Activated CD4-positive, alpha-beta T cell treated with anti-CD3 and anti-CD28 coated beads for 4 hours (primary cell): ENCODE measurements around the gene SREBF1.

Experiments
- DNase-seq, 2 donors: peaks; one replicate each; pipeline ENCODE4 v3.0.0-alpha.2; 2020

Gene SREBF1

DNA sequence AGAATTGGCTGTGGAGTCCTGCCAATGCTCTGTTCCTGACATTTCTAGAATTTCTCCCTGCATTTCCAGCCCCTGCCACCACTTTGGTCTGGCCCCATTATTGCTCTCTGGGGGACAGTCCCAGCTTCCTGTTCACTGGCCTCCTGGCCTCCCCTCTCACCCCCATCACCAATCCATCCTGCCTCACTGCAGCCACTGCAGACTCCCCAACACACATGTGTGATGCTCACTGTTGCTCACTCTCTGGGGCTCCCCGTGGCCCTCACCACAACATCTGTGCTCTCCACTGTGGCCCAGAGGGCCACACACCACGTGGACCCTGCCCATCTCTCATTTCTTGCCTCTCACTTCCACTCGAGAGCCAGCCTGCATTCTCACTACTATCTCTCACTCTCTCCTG is 64.6 kb downstream of the SREBF1 start:
- DNase-seq: no peak

DNA sequence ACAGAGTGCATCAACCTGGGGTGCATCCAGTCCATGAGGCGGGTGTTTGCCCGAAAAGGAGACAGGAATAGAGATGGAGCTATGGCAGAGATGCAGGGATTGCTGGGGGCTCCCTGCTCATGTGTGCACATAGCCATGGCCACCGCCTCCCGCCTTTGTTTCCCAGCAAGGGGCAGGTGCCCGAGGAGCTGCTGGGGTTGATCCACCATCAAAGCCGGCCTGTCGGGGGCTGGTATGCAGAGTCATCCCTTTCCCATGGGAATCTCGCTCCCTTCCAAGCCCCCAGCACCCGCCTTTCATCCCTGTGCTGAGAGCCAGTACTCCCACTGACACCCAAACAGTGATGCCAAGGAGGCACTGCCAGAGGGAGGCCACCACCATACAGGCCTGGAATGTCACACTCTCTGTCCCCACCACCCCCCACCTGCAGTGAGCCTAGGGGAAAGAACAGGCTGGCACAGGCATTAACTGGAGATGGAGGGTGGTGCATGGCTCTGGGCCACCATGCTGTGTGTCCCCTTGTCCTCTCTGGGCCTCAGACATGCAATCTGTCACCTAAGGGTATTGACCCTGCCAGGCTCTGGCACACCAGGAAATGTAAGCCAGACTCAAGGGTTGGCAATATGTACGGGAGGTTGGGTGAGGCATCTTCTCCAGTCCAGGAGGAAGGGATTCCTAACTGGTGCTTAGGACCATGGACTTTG is 65.1 kb downstream of the SREBF1 start:
- no peak for DNase-seq

DNA sequence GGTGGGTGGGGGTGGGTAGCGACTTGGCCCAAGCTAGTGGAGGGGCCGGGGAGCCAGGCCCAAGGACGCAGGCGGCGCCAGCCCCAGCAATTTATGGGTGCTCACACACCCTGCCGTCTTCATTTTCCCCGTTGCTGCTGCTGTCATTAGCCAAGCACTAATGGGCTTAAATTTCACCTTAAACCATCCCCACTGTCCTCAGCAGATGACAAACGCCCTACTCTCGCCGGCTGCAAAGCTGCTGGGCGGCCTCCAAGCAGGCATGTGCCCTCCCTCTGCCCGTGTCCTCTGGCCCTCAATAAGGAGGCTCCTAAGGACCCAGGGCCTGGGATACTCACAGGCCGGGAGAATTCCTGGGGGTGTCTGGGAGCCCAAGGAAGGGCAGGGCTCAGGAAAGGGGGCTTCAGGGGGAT is 66.1 kb downstream of the SREBF1 start:
- no peak for DNase-seq

DNA sequence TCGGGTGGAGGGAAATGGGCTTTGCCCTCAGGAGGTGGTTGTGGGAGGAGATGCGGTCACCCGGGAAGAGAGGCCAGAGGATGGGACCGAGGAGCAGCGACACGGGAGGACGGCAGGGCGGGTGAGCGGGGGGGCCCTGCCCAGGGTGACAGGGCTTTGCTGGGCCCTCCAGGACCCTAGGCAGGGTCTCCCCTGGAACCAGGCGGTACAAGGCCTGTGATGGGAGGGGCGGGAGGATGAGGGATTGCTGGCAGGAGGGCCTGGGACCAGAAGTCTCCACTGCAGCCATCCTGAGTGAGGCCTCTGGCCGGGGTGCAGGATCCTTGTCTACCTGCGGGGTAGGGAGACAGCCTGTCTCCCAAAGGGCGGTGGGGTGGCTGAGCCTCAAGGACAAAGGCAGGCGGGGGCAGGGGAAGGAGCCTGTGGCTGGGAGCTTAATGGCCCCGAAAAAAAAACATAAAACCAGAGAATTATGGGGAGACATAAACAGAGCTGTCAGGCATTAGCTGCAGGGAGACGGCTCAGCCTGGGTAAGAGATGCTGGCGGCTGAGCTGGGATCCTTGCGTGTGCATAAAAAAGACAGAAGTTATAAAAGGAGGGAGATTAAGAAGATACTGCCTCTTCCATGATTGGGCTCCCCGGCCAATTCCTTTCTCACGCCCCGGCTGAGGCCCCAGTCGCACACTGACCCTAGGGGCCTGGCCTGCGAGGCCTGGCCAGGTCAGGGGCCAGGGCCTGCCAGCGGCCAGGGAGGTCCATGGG is 66.7 kb downstream of the SREBF1 start:
- DNase-seq: no peak

DNA sequence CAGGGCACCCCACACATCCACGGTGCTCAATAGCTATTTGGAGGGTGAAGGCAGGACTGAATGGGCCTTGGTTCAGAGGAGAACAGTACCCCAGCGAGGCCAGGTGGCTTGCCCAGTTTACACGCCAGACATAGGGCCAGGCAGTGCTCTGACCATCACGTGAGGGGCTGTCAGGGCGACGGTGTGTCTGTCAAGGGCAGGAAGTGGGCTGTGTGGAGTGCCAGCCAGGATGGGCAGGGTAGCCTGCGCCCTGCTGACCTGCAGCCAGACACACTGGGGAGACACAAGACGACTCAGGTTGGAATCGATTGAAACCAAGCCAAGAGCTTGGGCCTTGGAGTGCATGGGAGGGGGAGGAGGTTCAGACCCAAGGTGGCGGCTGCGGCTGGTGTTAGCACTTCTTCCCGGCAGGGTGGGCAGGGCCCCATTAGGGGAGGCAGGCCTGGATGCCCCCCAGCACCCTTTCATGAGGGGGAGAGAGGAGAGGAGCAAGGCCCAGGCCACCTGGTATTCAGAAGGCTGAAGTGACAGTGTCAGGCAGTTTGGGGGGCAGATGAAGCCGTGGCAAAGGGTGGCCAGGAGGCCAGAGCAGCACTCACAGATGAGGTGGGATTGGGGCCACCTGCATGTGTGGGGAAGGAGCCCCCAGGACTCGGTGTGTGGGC is 68.2 kb downstream of the SREBF1 start:
- no peak for DNase-seq

DNA sequence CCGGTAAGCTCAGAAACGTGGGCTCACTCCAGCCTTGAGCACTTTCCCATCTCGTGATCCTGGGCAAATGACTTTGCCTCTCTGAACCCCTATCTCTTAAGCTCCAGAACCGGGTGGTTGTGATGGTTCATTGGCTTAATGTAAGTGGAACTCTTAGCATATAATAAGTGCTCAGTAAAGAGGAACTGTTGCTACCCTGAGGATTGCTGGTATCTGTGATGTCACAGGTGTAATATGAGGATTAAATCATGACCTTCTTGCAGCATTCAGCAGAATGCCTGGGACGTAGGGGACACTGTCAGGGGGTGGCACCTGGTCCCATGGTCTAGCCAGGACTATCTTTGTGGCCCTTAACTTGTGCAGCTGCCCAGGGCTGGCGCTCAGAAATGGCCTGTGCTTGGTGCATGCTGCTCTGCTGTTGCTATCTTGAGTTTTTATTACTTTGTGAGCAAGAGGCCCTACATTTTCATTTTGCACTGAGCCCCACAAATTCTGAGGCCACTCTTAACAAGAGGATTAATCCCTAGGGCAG is 68.8 kb downstream of the SREBF1 start:
- no peak for DNase-seq

DNA sequence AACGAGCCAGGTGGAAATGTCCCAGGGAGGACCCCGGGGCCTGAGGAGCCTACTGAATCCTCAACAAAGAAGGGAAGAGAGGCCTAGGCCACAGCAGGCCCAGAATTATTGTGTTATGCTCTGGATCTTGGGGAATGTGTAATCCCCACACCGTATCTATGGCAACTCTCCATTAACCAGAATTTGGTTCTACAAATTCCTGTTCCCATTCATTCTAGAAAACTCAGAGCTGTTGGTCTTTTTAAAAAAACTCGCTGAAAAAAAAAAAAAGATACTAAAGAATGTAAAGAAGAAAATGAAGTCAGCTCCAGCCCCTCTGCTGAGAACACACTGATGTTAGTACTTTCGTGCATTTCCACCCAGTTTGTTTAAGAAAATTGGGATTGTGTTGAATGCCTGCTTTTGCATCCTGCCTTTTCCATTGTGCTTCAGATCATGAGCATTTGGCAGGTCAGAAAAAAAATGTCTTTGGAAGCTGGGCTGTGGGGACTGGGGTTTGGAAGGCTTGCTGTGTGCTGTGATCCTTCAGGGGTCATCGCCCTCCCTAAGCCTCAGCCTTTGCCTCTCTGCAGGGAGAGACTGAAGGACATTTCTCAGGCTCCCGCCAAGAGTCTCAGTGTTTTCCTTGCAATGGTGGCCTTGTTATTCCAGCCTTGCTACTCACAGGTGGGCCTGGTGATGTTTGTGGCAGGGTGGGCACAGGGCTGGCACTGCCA is 69.5 kb downstream of the SREBF1 start:
- no peak for DNase-seq

DNA sequence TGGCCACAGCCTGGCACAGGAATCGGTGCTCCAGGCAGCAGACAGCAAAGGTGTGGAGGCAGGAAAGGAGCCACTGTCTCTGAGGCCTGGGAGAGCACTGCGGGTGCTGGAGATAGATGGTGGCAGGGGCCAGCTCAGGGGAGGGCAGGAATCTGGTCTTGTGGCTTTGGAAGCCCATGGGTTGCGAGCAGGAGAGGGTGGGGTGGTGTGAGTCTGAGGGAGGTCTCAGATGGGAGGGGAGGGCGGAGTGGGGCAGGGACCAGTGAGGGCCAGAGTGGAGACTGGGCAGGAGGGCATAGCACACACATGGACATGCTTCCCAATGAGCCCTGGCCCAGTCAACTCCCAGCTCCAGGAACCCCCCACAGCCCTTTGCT is 70.1 kb downstream of the SREBF1 start:
- no peak for DNase-seq

DNA sequence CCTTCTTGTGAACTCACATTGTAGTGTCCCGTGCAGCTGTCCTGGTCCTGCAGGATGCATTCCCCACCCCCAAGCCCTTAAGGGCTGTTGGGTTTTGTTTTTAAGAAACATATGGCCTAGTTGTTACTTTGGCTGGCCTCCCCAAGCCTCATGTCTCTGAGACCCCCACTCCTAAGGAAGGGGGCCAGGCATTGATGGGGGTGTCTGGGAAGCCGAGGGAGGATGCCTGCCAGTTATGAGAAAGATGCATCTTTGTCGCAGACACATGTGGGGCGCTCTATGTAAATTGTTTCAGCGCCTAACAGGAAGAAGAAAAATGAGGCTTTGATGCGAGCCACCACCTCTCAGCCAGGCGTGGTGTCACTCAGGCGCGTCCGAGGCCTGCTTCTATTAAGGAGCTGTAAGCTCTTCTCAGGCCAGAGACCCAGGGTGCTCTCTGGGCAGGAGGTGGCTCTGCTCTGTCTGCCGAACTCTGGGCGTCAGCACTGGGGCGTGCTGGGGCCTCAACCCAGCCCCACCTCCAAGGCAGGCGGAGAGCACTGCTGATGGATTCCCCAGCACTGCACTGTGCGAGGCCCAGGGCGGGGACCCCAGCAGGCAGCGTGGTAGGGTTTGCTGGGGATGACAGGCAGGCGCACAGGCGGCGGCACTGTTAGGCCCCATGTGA is 70.6 kb downstream of the SREBF1 start:
- no peak for DNase-seq

DNA sequence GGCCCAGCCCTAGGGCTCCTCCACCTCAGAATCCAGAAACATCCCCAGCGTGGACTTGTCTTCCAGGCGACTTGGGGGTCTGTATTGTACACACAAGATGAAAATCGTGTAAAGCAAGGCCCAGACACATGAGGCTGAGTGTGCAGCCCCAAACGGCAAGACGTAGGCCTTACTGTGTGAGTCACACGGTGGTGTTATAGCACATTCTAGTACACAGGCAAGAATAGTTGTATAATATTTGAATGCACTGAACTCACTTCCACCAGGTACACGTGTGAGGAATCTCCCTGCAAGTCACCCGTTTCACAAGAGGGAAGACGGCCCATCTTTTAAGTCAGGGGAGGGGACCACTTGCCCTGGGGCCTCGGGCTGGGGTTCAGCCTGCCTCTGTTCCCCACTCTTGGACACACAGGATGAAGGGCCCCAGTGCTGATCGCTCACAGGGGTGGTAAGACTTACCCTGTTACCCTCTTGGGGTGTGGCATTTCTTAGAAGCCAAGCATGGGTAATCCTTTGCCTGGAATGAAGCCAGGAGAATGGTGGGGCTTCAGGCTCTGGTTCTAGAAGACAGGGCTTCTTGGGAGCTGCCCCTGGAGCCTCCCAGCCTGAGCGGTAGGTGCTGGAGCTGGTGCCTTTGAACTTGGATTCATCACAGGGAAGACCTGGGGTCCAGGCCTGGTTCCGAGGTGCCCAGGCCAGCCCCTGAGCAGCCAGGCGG is 71.3 kb downstream of the SREBF1 start:
- no peak for DNase-seq

DNA sequence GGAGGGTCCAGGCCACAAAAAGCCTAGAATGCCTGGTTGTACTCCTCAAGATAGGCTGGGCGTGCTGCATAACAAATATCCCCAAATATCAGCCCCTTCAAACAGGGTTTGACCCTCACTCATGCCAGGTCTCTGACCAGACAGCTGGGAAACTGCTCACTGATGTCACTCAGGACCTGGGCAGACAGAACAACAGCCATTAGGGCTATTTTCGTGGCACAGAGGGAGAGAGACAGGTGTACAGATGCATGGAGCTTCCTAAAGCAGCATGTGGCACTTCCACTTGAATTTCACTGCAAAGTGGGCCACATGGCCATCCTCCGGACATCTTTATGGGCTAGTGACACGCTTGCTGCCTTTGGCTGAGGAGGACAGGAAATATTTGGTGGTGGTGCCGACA is 73.1 kb downstream of the SREBF1 start:
- DNase-seq: no peak

DNA sequence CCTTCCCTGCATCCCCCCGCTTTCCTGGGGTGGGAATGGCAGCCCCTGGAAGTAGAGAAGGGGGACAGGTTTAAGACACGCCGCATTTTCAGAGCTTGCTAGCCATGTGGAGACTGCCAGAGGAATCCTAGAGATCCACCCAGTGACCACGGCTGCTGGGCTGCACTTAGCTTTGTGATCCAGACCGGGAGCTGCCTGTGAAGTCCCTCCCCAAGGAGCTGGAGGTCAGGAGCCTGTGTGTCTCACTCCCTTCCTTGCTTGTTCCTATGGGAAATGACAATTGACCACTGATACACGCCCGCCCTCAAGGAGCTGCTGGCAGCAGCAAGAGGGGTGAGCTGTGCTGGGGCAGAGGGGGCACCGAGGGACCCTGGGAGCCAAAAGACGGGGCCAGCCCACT is 73.7 kb downstream of the SREBF1 start:
- no peak for DNase-seq

DNA sequence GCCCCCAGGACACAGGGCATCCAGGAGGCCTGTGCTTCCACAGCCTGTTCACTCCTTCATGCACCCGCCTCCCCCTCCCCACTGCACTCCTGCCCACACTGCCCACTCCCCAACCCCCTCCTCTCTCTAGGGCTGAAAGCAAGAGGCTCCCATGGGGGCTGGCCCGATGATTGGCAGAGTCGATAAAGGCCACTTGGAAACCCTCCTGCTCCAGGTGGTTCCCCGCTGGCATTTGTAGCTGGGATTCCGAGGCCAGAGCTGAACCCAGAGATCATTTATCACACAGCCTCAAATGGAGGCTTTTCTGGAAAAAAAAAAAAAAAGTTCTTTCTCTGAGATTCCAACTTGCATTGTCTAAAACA is 74.1 kb downstream of the SREBF1 start:
- DNase-seq: no peak
